ENCODE measurements around the gene CPM.

DNA sequence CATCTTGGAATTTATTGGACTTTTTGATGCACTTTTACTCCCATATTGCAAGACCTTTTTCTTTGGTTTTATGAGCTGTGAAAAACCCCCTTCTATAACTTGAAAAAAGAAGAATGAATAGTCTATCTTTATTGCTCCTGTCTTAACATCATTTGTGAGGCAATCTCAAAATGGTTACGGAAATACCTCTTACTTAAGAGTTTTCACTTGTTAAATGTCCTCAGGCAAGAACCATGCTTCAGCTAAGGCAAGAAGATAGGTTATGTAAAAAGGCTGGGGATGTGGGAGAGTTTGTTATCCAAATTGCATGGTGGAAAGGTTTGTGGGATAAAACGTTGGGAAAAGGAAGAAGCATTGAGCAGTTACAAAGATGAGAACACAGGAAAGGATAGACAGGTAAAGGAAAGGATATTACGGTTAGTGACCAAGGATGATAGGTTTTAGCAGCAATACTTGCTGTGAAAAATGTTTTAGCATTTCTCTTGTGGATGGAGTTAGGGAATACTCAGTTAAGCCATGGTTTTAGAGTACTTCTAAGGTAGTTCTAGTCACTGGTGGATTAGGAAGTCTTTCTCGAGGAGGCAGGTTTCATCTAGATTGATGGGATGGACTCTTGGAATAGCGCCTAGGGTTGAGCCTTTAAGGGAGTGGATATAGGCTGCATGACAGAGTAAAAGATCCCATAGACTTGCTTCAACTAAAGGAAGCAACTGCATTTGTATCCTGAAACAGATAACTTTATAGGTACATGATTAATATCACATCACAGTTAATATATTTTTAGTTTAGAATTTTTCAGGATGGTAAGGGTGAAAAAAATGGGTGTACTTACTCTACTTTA lies 94.7 kb downstream of the CPM start:
- TF ChIP-seq, protein P1, sequence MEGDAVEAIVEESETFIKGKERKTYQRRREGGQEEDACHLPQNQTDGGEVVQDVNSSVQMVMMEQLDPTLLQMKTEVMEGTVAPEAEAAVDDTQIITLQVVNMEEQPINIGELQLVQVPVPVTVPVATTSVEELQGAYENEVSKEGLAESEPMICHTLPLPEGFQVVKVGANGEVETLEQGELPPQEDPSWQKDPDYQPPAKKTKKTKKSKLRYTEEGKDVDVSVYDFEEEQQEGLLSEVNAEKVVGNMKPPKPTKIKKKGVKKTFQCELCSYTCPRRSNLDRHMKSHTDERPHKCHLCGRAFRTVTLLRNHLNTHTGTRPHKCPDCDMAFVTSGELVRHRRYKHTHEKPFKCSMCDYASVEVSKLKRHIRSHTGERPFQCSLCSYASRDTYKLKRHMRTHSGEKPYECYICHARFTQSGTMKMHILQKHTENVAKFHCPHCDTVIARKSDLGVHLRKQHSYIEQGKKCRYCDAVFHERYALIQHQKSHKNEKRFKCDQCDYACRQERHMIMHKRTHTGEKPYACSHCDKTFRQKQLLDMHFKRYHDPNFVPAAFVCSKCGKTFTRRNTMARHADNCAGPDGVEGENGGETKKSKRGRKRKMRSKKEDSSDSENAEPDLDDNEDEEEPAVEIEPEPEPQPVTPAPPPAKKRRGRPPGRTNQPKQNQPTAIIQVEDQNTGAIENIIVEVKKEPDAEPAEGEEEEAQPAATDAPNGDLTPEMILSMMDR (IDR thresholded peaks at IDR 0.05): no peak
- no peak for TF ChIP-seq POLR2A (IDR thresholded peaks at IDR 0.05)
